ENCODE measurements around the gene SPTBN1. TPM values are rescaled to one million over a fixed set of nuclear protein-coding genes. Genes with fewer than 3 reads are reported as not detected.

SPTBN1 gene
- total and polyA plus RNA-seq, 2 of the 4 experiments (the other 2 are of a cell fraction), result 49.1 to 241 TPM

- Histone ChIP-seq H2BK15ac (ENCODE audit: low read depth, low read length) (no peak overlapping the region), H3K79me1 (ENCODE audit: low read depth in 1 of 2, low read length in 2 of 2) (peaks cover 35 to 69% of the 10 kb centered on the region in 2 experiments), H3K23ac (ENCODE audit: low read depth, low read length) (no peak overlapping the region), H2AK9ac (replicated peaks; ENCODE audit: low read depth, low read length, poor library complexity) (no peak overlapping the region), H4K91ac (ENCODE audit: insufficient read depth, low read depth, low read length) (no peak overlapping the region), H3K4me2 (ENCODE audit: low read depth, low read length) (no peak overlapping the region), H4K8ac (ENCODE audit: low read depth in 2 of 2, low read length in 2 of 2) (no peak overlapping the region), H3K9ac (ENCODE audit: low read depth, low read length) (no peak overlapping the region), H3K4ac (ENCODE audit: low read depth, low read length) (no peak overlapping the region), H3K27me3 (ENCODE audit: control insufficient read depth, insufficient read depth, low read length) (no peaks in the 10 kb centered on the region), H4K5ac (ENCODE audit: low read depth, low read length) (no peak overlapping the region), H2AFZ (replicated peaks; ENCODE audit: low read length, poor library complexity) (no peak overlapping the region), H3K4me3 (ENCODE audit: insufficient read depth, low read depth, low read length) (no peak overlapping the region), H3K9me1 (ENCODE audit: insufficient read depth, low read length) (peaks cover 13% of the 10 kb centered on the region), H3K56ac (ENCODE audit: extremely low read depth, insufficient read depth, low read length) (no peak overlapping the region), H3K14ac (replicated peaks; ENCODE audit: low read depth, low read length) (no peak overlapping the region), H4K20me1 (ENCODE audit: insufficient read depth, low read length) (peaks cover 44% of the 10 kb centered on the region), H2BK20ac (ENCODE audit: low read depth, low read length) (no peak overlapping the region), H3K4me1 (ENCODE audit: control insufficient read depth, insufficient read depth, low read length) (peaks cover 8% of the 10 kb centered on the region), H2AK5ac (ENCODE audit: low read depth, low read length) (no peak overlapping the region), H2BK120ac (ENCODE audit: low read depth, low read length) (no peak overlapping the region), H3K27ac (ENCODE audit: insufficient read depth, low read length) (no peak overlapping the region), H3K18ac (ENCODE audit: low read depth, low read length) (no peak overlapping the region), H3K36me3 (ENCODE audit: control insufficient read depth, insufficient read depth, low read length) (no peaks in the 10 kb centered on the region), H3K9me3 (ENCODE audit: control insufficient read depth, insufficient read depth, low read length) (no peaks in the 10 kb centered on the region), H2BK5ac (ENCODE audit: low read depth, low read length, poor library complexity, severe bottlenecking) (no peak overlapping the region)
- in situ Hi-C loops (cut with MboI; ENCODE audit: low sequenced_read_pairs), result no loop called here
- CTCF ChIA-PET, result interaction anchor here (0.6 kb wide), 1 partner anchor 7 kb away, joined by 3 read pairs; no protein-coding TSS in a partner anchor
- no CpG with 5 or more reads among the region's 2 CpGs for WGBS, 2 experiments (ENCODE audit: extremely low coverage in 2 of 2, insufficient read length in 1 of 2)
- intact Hi-C loops (cut with micrococcal nuclease), result no loop called here
- ATAC-seq (ENCODE audit: low read depth), result no peak
- dilution Hi-C loops (cut with HindIII; ENCODE audit: low sequenced_read_pairs, unreplicated experiment), result no loop called here
- POLR2A ChIA-PET (ENCODE audit: unreplicated experiment), result no interaction called here
- TF ChIP-seq MAFK (IDR thresholded peaks at IDR 0.05; ENCODE audit: low read depth, low read length), result no peak
- no peak for TF ChIP-seq NFE2L2 (IDR thresholded peaks at IDR 0.05; ENCODE audit: low read depth, low read length)
- TF ChIP-seq MAZ (IDR thresholded peaks at IDR 0.05; ENCODE audit: borderline replicate concordance, low read depth, low read length), result no peak
- no peak for TF ChIP-seq RAD21 (IDR thresholded peaks at IDR 0.05; ENCODE audit: low read length)
- no peak for TF ChIP-seq CTCF (conservative IDR thresholded peaks at IDR 0.05; ENCODE audit: low read depth, low read length)
- TF ChIP-seq CEBPB (IDR thresholded peaks at IDR 0.05; ENCODE audit: low read depth, low read length), result no peak
- TF ChIP-seq SMC3 (IDR thresholded peaks at IDR 0.05; ENCODE audit: low read depth, low read length), result no peak
- no peak for TF ChIP-seq FOS (IDR thresholded peaks at IDR 0.05; ENCODE audit: low read depth, low read length)
- no peak for TF ChIP-seq BHLHE40 (IDR thresholded peaks at IDR 0.05; ENCODE audit: low read depth, low read length)
- TF ChIP-seq POLR2A (IDR thresholded peaks at IDR 0.05; ENCODE audit: low read depth, low read length), result no peak
- no peak for TF ChIP-seq CHD1 (IDR thresholded peaks at IDR 0.05; ENCODE audit: low read depth, low read length)
- TF ChIP-seq ELK1 (IDR thresholded peaks at IDR 0.05; ENCODE audit: borderline replicate concordance, low read depth, low read length), result no peak
- TF ChIP-seq USF2 (IDR thresholded peaks at IDR 0.05; ENCODE audit: low read depth, low read length), result no peak
- TF ChIP-seq RCOR1 (IDR thresholded peaks at IDR 0.05; ENCODE audit: insufficient replicate concordance, low read length), result no peak
- no peak for TF ChIP-seq RFX5 (IDR thresholded peaks at IDR 0.05; ENCODE audit: low read depth, low read length)
- BruUV-seq (replicated peaks), result no TSS peak
- no peak for DNase-seq
Observed at GRCh38 chr2:54518430-54518829, 62.3 kb downstream of the SPTBN1 start.

Data from IMR-90 (cell line).